Gastroesophageal sphincter (tissue), 4 donors: ENCODE data around the gene PEX5. TPM values are rescaled to one million over a fixed set of nuclear protein-coding genes. Genes with fewer than 3 reads are reported as not detected.

Source experiments
- ATAC-seq: fragments of 150-250 bp; one replicate; pipeline ENCODE4 v1.9.1; 2016; ENCODE audit warnings: mild to moderate bottlenecking, moderate library complexity
- H3K27ac ChIP-seq, 4 donors: fragments of 200-600 bp; sonication (generic) in 3 of 4; 1 replicate in 3 of 4; 2 replicates in 1 of 4; pipeline ENCODE4 v1.5.1; 2016 to 2019
- H3K27me3 ChIP-seq: fragments of 200-600 bp; sonication (generic); one replicate; pipeline ENCODE4 v1.5.1; 2019
- H3K36me3 ChIP-seq, 2 donors: fragments of 200-600 bp; sonication (generic); one replicate each; pipeline ENCODE4 v1.5.1; 2019; ENCODE audit warnings: control low read depth in 1 of 2
- H3K4me1 ChIP-seq, 3 donors: fragments of 200-600 bp; sonication (generic); 1 replicate in 2 of 3; 2 replicates in 1 of 3; pipeline ENCODE4 v1.5.1; 2016 to 2019; ENCODE audit warnings: control low read depth in 2 of 3
- H3K4me3 ChIP-seq, 2 donors: fragments of 200-600 bp; sonication (generic); one replicate each; pipeline ENCODE4 v1.5.1; 2019; ENCODE audit warnings: mild to moderate bottlenecking in 1 of 2, moderate library complexity in 1 of 2
- H3K9me3 ChIP-seq, 3 donors: fragments of 200-600 bp; sonication (generic); one replicate each; pipeline ENCODE4 v1.5.1; 2017 to 2019; ENCODE audit warnings: control low read depth in 2 of 3
- CTCF ChIP-seq, 4 experiments: fragments of 200-600 bp in 2 of 4; fragments of 450-650 bp in 2 of 4; sonication (generic) in 1 of 4; IDR thresholded peaks; one replicate each; pipeline ENCODE4 v1.5.1; 2017 to 2019; ENCODE audit warnings: antibody characterized with exemption in 4 of 4, mild to moderate bottlenecking in 2 of 4, moderate library complexity in 2 of 4
- EP300 ChIP-seq: sonication (generic); formaldehyde crosslinking; IDR thresholded peaks from one replicate; pipeline ENCODE4 v1.6.1; 2017; ENCODE audit warnings: antibody characterized with exemption, mild to moderate bottlenecking
- POLR2A ChIP-seq, 2 donors: fragments of 450-650 bp; IDR thresholded peaks; one replicate each; pipeline ENCODE4 v1.6.1; 2017; ENCODE audit warnings: antibody characterized with exemption in 2 of 2, mild to moderate bottlenecking in 2 of 2, moderate library complexity in 1 of 2
- POLR2AphosphoS5 ChIP-seq: sonication (generic); formaldehyde crosslinking; IDR thresholded peaks from one replicate; pipeline ENCODE4 v1.6.1; 2017; ENCODE audit warnings: antibody characterized with exemption
- WGBS, 2 donors: methylation state at CpG; one replicate each; pipeline ENCODE4 v1.1.5; 2018; ENCODE audit warnings: low coverage in 1 of 2; 5-methylcytosine and 5-hydroxymethylcytosine counted together
- total RNA-seq, 4 donors: library from RNA; depleted of rRNA; stranded (reverse); fragments of >200 nt; gene quantifications; one replicate each; pipeline ENCODE4 v1.1.0, GENCODE V29; 2016

PEX5 gene
- total RNA-seq, 4 donors from 2014 or later = 36.8 to 53.2 (median 47.4) TPM

DNA sequence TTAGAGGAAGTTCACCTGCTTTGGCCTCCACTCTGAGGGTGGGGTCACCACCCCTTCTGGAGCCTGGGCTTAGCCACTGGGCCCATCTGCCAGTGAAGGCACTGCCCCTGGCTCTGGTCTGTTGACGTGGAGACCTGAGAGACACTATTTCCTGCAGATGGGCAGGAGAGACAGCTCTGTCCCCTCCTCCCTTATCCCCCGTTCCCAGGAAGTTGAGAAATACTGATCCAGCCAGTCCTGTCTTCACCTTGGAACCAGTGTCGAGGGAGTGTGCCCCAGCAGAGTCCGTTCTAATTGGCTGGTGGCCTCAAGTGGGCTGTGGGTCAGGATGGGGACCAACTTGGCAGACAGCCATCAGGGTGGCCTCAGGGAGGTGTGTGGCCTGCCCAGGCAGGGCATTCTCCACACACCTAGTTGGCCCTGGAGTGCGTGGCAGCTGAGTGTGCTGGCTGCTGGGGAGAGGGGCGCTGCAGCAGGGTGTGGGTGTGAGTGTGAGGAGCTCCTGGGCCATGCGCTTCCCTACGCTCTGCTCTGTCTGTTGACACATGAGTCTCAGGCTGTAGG is 33.9 kb upstream of the PEX5 start:
- Histone ChIP-seq H3K27ac (no peak overlapping the region), H3K4me3 (no peak overlapping the region), H3K27me3 (no peaks in the 10 kb centered on the region), H3K9me3 (no peaks in the 10 kb centered on the region), H3K36me3 (peaks cover 0 to 79% of the 10 kb centered on the region in 2 donors), H3K4me1 (no peaks in the 10 kb centered on the region)
- 100% methylated on average over 1 of the region's 8 CpGs; no CpG with 5 or more reads in 1 of the 2 donors for WGBS, 2 donors
- no peak for ATAC-seq
- TF ChIP-seq POLR2A (IDR thresholded peaks at IDR 0.05) (no peak), EP300 (no peak), CTCF (IDR thresholded peaks at IDR 0.05) (no peak), POLR2AphosphoS5 (no peak)

GRCh38 chr12:7156259-7157197 is 33.0 kb upstream of the PEX5 start:
- no peak for ATAC-seq
- Histone ChIP-seq H3K27me3 (no peaks in the 10 kb centered on the region), H3K27ac (no peak overlapping the region), H3K4me3 (no peak overlapping the region), H3K9me3 (no peaks in the 10 kb centered on the region), H3K36me3 (peaks cover 0 to 69% of the 10 kb centered on the region in 2 donors), H3K4me1 (no peaks in the 10 kb centered on the region)
- 78 to 100% methylated on average over 1 to 3 of the region's 24 CpGs for WGBS, 2 donors
- no peak for TF ChIP-seq POLR2AphosphoS5
- no peak for TF ChIP-seq EP300
- TF ChIP-seq POLR2A (IDR thresholded peaks at IDR 0.05) = no peak
- TF ChIP-seq CTCF (IDR thresholded peaks at IDR 0.05) = no peak

DNA sequence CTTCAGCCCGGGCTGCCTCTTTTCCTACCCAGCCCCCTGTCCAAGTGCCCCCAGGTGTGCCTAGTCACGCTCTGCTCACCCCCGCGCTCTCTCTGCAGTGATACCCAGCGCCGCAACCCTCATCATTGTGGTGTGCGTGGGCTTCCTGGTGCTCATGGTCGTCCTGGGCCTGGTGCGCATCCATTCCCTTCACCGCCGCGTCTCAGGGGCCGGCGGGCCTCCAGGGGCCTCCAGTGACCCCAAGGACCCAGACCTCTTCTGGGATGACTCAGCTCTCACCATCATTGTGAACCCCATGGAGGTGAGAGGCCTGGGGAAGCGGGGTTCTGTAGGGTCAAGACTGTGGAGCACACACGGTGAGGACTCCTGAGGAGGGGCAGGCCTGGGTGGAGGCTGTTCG is 32.1 kb upstream of the PEX5 start:
- H3K27ac ChIP-seq = no peak overlapping the region
- no peaks in the 10 kb centered on the region for H3K27me3 ChIP-seq
- TF ChIP-seq CTCF (IDR thresholded peaks at IDR 0.05) (no peak), POLR2AphosphoS5 (no peak), POLR2A (IDR thresholded peaks at IDR 0.05) (no peak), EP300 (no peak)
- H3K4me1 ChIP-seq = no peaks in the 10 kb centered on the region
- H3K9me3 ChIP-seq = no peaks in the 10 kb centered on the region
- ATAC-seq = no peak
- peaks cover 0 to 61% of the 10 kb centered on the region in 2 donors for H3K36me3 ChIP-seq
- H3K4me3 ChIP-seq = no peak overlapping the region
- WGBS, 2 donors = 76% methylated on average over 3 of the region's 17 CpGs; no CpG with 5 or more reads in 1 of the 2 donors

- peaks cover 0 to 5% (median 0%) of the 10 kb centered on the region in 3 donors for H3K4me1 ChIP-seq
- ATAC-seq = no peak
- H3K9me3 ChIP-seq = no peaks in the 10 kb centered on the region
- H3K36me3 ChIP-seq = peaks cover 0 to 45% of the 10 kb centered on the region in 2 donors
- WGBS, 2 donors = 93% methylated on average over 2 of the region's 10 CpGs; no CpG with 5 or more reads in 1 of the 2 donors
- peaks cover 14% of the 10 kb centered on the region for H3K27me3 ChIP-seq
- TF ChIP-seq POLR2A (IDR thresholded peaks at IDR 0.05) = no peak
- TF ChIP-seq CTCF (IDR thresholded peaks at IDR 0.05) = no peak
- H3K4me3 ChIP-seq = no peak overlapping the region
- H3K27ac ChIP-seq = no peak overlapping the region
Observed at GRCh38 chr12:7158781-7159609, 30.5 kb upstream of the PEX5 start.
